Measurements from ENCODE around the gene C22orf42. TPM values are rescaled to one million over a fixed set of nuclear protein-coding genes. Genes with fewer than 3 reads are reported as not detected.
"Not testable (repeated sequence)": the region's sequence is repeated elsewhere in the genome, so short reads cannot be mapped to it uniquely, and the experiment has no call there.

Gene C22orf42
- total RNA-seq, 1 donor from 2014 or later: not detected

- no peaks in the 10 kb centered on the region for H3K36me3 Mint-ChIP-seq (ENCODE audit: low read depth)
These were observed 16.0 kb upstream of the C22orf42 start for GRCh38 chr22:32175115-32175514.

GRCh38 chr22:32165681-32166080 lies 6.6 kb upstream of the C22orf42 start:
- Mint-ChIP-seq H3K27me3 (ENCODE audit: low read depth) (peaks cover 27% of the 10 kb centered on the region), H3K36me3 (ENCODE audit: low read depth) (no peaks in the 10 kb centered on the region), H3K27ac (ENCODE audit: unreplicated experiment) (no peak overlapping the region), H3K4me1 (peaks cover 5% of the 10 kb centered on the region), H3K4me3 (no peak overlapping the region), H3K9me3 (no peaks in the 10 kb centered on the region)
- no peak for DNase-seq (ENCODE audit: low read depth, low spot score)
- no peak for TF ChIP-seq CTCF (conservative IDR thresholded peaks at IDR 0.05)

More at GRCh38 chr22:32175115-32175514, 16.0 kb upstream of the C22orf42 start:
- no peak overlapping the region for H3K27ac Mint-ChIP-seq (ENCODE audit: unreplicated experiment)
- no peaks in the 10 kb centered on the region for H3K4me1 Mint-ChIP-seq
- no peak for TF ChIP-seq CTCF (conservative IDR thresholded peaks at IDR 0.05)
- H3K9me3 Mint-ChIP-seq: no peaks in the 10 kb centered on the region
- H3K4me3 Mint-ChIP-seq: no peak overlapping the region
- DNase-seq (ENCODE audit: low read depth, low spot score): no peak
- H3K27me3 Mint-ChIP-seq (ENCODE audit: low read depth): peaks cover 54% of the 10 kb centered on the region

GRCh38 chr22:32164075-32164860 lies 5.2 kb upstream of the C22orf42 start:
- TF ChIP-seq CTCF (conservative IDR thresholded peaks at IDR 0.05): no peak
- H3K4me3 Mint-ChIP-seq: no peak overlapping the region
- peaks cover 5% of the 10 kb centered on the region for H3K4me1 Mint-ChIP-seq
- H3K27ac Mint-ChIP-seq (ENCODE audit: unreplicated experiment): no peak overlapping the region
- H3K27me3 Mint-ChIP-seq (ENCODE audit: low read depth): peaks cover 27% of the 10 kb centered on the region
- no peak for DNase-seq (ENCODE audit: low read depth, low spot score)
- no peaks in the 10 kb centered on the region for H3K9me3 Mint-ChIP-seq
- no peaks in the 10 kb centered on the region for H3K36me3 Mint-ChIP-seq (ENCODE audit: low read depth)

GRCh38 chr22:32160411-32160810 lies 1.3 kb upstream of the C22orf42 start:
- not testable (repeated sequence) for H3K4me1 Mint-ChIP-seq; DNase-seq (ENCODE audit: low read depth, low spot score); H3K36me3 Mint-ChIP-seq (ENCODE audit: low read depth); H3K27ac Mint-ChIP-seq (ENCODE audit: unreplicated experiment); H3K9me3 Mint-ChIP-seq; H3K4me3 Mint-ChIP-seq
- H3K27me3 Mint-ChIP-seq (ENCODE audit: low read depth): peaks cover 28% of the 10 kb centered on the region

GRCh38 chr22:32157632-32158031 lies 1.5 kb downstream of the C22orf42 start:
- DNase-seq (ENCODE audit: low read depth, low spot score); H3K27ac Mint-ChIP-seq (ENCODE audit: unreplicated experiment); H3K36me3 Mint-ChIP-seq (ENCODE audit: low read depth); H3K4me1 Mint-ChIP-seq; H3K4me3 Mint-ChIP-seq; H3K9me3 Mint-ChIP-seq: not testable (repeated sequence)
- H3K27me3 Mint-ChIP-seq (ENCODE audit: low read depth): peaks cover 24% of the 10 kb centered on the region

GRCh38 chr22:32154727-32155126 lies 4.4 kb downstream of the C22orf42 start:
- H3K27ac Mint-ChIP-seq (ENCODE audit: unreplicated experiment); H3K36me3 Mint-ChIP-seq (ENCODE audit: low read depth); DNase-seq (ENCODE audit: low read depth, low spot score); H3K4me3 Mint-ChIP-seq; H3K4me1 Mint-ChIP-seq; H3K9me3 Mint-ChIP-seq: not testable (repeated sequence)
- H3K27me3 Mint-ChIP-seq (ENCODE audit: low read depth): peaks cover 19% of the 10 kb centered on the region

GRCh38 chr22:32151641-32152040 lies 7.5 kb downstream of the C22orf42 start:
- not testable (repeated sequence) for H3K27ac Mint-ChIP-seq (ENCODE audit: unreplicated experiment)

GRCh38 chr22:32150647-32151046 lies 8.5 kb downstream of the C22orf42 start:
- H3K36me3 Mint-ChIP-seq (ENCODE audit: low read depth); H3K4me3 Mint-ChIP-seq; H3K4me1 Mint-ChIP-seq; DNase-seq (ENCODE audit: low read depth, low spot score); H3K9me3 Mint-ChIP-seq; H3K27ac Mint-ChIP-seq (ENCODE audit: unreplicated experiment); H3K27me3 Mint-ChIP-seq (ENCODE audit: low read depth): not testable (repeated sequence)

More at GRCh38 chr22:32151641-32152040, 7.5 kb downstream of the C22orf42 start:
- not testable (repeated sequence) for H3K4me3 Mint-ChIP-seq; H3K9me3 Mint-ChIP-seq; H3K36me3 Mint-ChIP-seq (ENCODE audit: low read depth); H3K4me1 Mint-ChIP-seq; DNase-seq (ENCODE audit: low read depth, low spot score)
- peaks cover 11% of the 10 kb centered on the region for H3K27me3 Mint-ChIP-seq (ENCODE audit: low read depth)

GRCh38 chr22:32148372-32148771 lies 10.7 kb downstream of the C22orf42 start:
- not testable (repeated sequence) for H3K27ac Mint-ChIP-seq (ENCODE audit: unreplicated experiment); H3K27me3 Mint-ChIP-seq (ENCODE audit: low read depth); H3K9me3 Mint-ChIP-seq; H3K4me3 Mint-ChIP-seq; DNase-seq (ENCODE audit: low read depth, low spot score); H3K36me3 Mint-ChIP-seq (ENCODE audit: low read depth); H3K4me1 Mint-ChIP-seq

GRCh38 chr22:32147128-32147527 lies 12.0 kb downstream of the C22orf42 start:
- H3K4me3 Mint-ChIP-seq; H3K36me3 Mint-ChIP-seq (ENCODE audit: low read depth); H3K9me3 Mint-ChIP-seq; DNase-seq (ENCODE audit: low read depth, low spot score); H3K27me3 Mint-ChIP-seq (ENCODE audit: low read depth); H3K27ac Mint-ChIP-seq (ENCODE audit: unreplicated experiment); H3K4me1 Mint-ChIP-seq: not testable (repeated sequence)
